NT2/D1 (cell line): ENCODE results near the gene ARGFX.

Source experiments
- SUZ12 ChIP-seq: IDR thresholded peaks from 2 replicates; pipeline ENCODE4 v1.6.1; 2011; ENCODE audit not compliant: insufficient read length, insufficient read depth; ENCODE audit errors: extremely low read depth
- YY1 ChIP-seq: IDR thresholded peaks from 2 replicates; pipeline ENCODE4 v1.6.1; 2011; ENCODE audit not compliant: insufficient read length, insufficient read depth
- ZNF274 ChIP-seq: IDR thresholded peaks from 2 replicates; pipeline ENCODE4 v1.6.1; 2011; ENCODE audit warnings: mild to moderate bottlenecking, low read depth, low read length

DNA sequence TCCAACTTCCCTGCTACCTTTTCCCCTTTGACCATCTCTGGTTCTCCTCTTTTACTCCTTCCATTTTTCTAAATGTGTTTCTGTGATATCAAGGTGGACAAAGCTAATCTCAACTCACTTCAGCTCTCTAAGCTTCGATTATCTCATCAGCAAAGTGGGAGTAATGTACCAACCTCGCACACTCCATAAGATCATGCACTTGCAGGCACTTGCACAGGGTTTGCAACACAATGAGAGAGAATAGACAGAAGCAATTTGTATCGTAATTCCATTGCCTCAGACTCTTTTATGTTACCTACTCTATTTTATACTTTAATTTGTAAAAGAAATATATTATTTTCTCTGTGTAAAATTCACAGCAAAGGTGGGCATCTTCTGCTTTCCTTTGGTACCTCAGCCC is 15.0 kb upstream of the ARGFX start:
- no peak for TF ChIP-seq ZNF274
- TF ChIP-seq YY1, result no peak
- TF ChIP-seq SUZ12, result no peak
